Measurements from ENCODE around the gene GPR68. TPM values are rescaled to one million over a fixed set of nuclear protein-coding genes. Genes with fewer than 3 reads are reported as not detected.
"Not testable (repeated sequence)": the region's sequence is repeated elsewhere in the genome, so short reads cannot be mapped to it uniquely, and the experiment has no call there.

GPR68 gene
- polyA plus RNA-seq, 3 donors from 2014 or later = 19.0 to 40.4 (median 22.4) TPM

- H3K27me3 Mint-ChIP-seq (ENCODE audit: low read depth in 3 of 3) = peaks cover 0 to 7% (median 3%) of the 10 kb centered on the region in 3 donors
- H3K4me1 Mint-ChIP-seq = peaks cover 5 to 6% of the 10 kb centered on the region in 2 donors
- no peak overlapping the region for H3K4me3 Mint-ChIP-seq
- H3K36me3 Mint-ChIP-seq = peaks cover 24 to 60% (median 47%) of the 10 kb centered on the region in 3 donors
- H3K9me3 Mint-ChIP-seq = no peaks in the 10 kb centered on the region
- H3K27ac Mint-ChIP-seq = peak overlapping the region in 2 of 6 donors; percentile 60 to 64
- no peak for DNase-seq
These were observed 29.1 kb downstream of the GPR68 start for GRCh38 chr14:91215381-91215780.

- H3K36me3 Mint-ChIP-seq = peaks cover 28 to 61% (median 43%) of the 10 kb centered on the region in 3 donors
- no peak overlapping the region for H3K4me3 Mint-ChIP-seq
- H3K27me3 Mint-ChIP-seq (ENCODE audit: low read depth in 3 of 3) = peaks cover 0 to 5% (median 3%) of the 10 kb centered on the region in 3 donors
- peak overlapping the region in 2 of 6 donors; percentile 46 to 60 for H3K27ac Mint-ChIP-seq
- DNase-seq = no peak
- peaks cover 2 to 6% of the 10 kb centered on the region in 2 donors for H3K4me1 Mint-ChIP-seq
- no peaks in the 10 kb centered on the region for H3K9me3 Mint-ChIP-seq
These were observed 30.2 kb downstream of the GPR68 start for GRCh38 chr14:91214306-91214705.

DNA sequence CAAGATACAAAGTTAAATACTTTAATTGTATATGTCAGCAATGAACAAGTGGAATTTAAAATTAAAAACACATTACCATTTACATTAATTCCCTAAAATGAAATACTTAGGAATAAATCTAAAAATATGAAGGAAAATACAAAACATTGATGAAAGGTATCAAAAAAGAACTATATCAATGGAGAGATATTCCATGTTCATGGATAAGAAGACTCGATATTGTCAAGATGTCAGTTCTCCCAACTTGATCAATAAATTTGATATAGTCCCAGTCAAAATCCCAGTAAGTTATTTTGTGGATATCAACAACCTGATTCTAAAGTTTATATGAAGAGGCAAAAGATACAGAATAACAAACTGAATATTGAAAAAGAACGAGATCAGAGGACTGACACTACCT lies 33.5 kb downstream of the GPR68 start:
- Mint-ChIP-seq H3K27ac (peak overlapping the region in 1 of 6 donors; percentile 27), H3K36me3 (peaks cover 38 to 71% (median 42%) of the 10 kb centered on the region in 3 donors)
- DNase-seq = no peak

GRCh38 chr14:91207008-91207407 lies 37.5 kb downstream of the GPR68 start:
- H3K36me3 Mint-ChIP-seq = peaks cover 37 to 82% (median 48%) of the 10 kb centered on the region in 3 donors
- peaks cover 0 to 2% (median 0%) of the 10 kb centered on the region in 3 donors for H3K27me3 Mint-ChIP-seq (ENCODE audit: low read depth in 3 of 3)
- H3K4me3 Mint-ChIP-seq = no peak overlapping the region
- peaks cover 10 to 12% of the 10 kb centered on the region in 2 donors for H3K4me1 Mint-ChIP-seq
- peak overlapping the region in 2 of 6 donors; percentile 23 to 47 for H3K27ac Mint-ChIP-seq
- no peaks in the 10 kb centered on the region for H3K9me3 Mint-ChIP-seq
- DNase-seq = no peak

More for the DNA sequence above, 33.5 kb downstream of the GPR68 start:
- Mint-ChIP-seq H3K4me1 (peaks cover 0 to 6% of the 10 kb centered on the region in 2 donors), H3K9me3 (no peaks in the 10 kb centered on the region), H3K4me3 (no peak overlapping the region), H3K27me3 (ENCODE audit: low read depth in 3 of 3) (peaks cover 0 to 5% (median 3%) of the 10 kb centered on the region in 3 donors)

DNA sequence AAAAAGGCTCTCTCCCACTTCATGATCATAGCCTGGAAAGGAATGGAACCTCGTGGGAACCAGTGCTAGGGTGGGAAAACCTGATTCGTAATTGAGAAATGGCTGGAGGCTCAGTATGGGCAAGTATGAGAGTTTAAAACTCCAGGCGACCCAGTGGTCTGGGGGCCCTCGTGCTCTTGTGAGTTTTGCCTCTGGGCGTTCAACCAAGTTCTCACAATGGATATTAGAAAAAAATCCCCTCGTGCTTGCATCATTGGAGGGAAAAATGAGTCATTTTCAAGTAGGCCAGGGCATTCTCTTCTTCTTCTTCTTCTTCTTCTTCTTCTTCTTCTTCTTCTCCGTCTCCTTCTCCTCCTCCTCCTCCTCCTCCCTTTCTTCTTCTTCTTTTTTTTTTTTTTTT lies 39.0 kb downstream of the GPR68 start:
- no peak for DNase-seq
- Mint-ChIP-seq H3K4me3 (no peak overlapping the region), H3K27me3 (ENCODE audit: low read depth in 3 of 3) (peaks cover 0 to 2% (median 2%) of the 10 kb centered on the region in 3 donors), H3K36me3 (peaks cover 32 to 75% (median 45%) of the 10 kb centered on the region in 3 donors), H3K27ac (no peak overlapping the region), H3K9me3 (no peaks in the 10 kb centered on the region), H3K4me1 (peaks cover 10 to 12% of the 10 kb centered on the region in 2 donors)

- Mint-ChIP-seq H3K4me3 (no peak overlapping the region), H3K4me1 (peaks cover 10 to 12% of the 10 kb centered on the region in 2 donors), H3K27me3 (ENCODE audit: low read depth in 3 of 3) (peaks cover 0 to 2% (median 2%) of the 10 kb centered on the region in 3 donors), H3K36me3 (peaks cover 37 to 77% (median 43%) of the 10 kb centered on the region in 3 donors), H3K9me3 (no peaks in the 10 kb centered on the region), H3K27ac (peak overlapping the region in 1 of 6 donors; percentile 25)
- no peak for DNase-seq
These were observed 39.8 kb downstream of the GPR68 start for GRCh38 chr14:91204657-91205056.

- DNase-seq = no peak
- Mint-ChIP-seq H3K4me1 (peaks cover 12% of the 10 kb centered on the region in 2 donors), H3K36me3 (peaks cover 35 to 71% (median 45%) of the 10 kb centered on the region in 3 donors), H3K9me3 (no peaks in the 10 kb centered on the region), H3K27me3 (ENCODE audit: low read depth in 3 of 3) (peaks cover 2 to 4% (median 2%) of the 10 kb centered on the region in 3 donors), H3K4me3 (peak overlapping the region in 2 of 5 donors; percentile 3 to 25), H3K27ac (peak overlapping the region in 5 of 6 donors; percentile 11 to 46 (median 24))
These were observed 42.1 kb downstream of the GPR68 start for GRCh38 chr14:91202234-91202974.

- not testable (repeated sequence) for H3K4me3 Mint-ChIP-seq; H3K27me3 Mint-ChIP-seq (ENCODE audit: low read depth in 3 of 3); DNase-seq; H3K9me3 Mint-ChIP-seq
- H3K27ac Mint-ChIP-seq = peak overlapping the region in 2 of 6 donors; percentile 3 to 62
- H3K4me1 Mint-ChIP-seq = peaks cover 12% of the 10 kb centered on the region in 2 donors
- H3K36me3 Mint-ChIP-seq = peaks cover 40 to 68% (median 42%) of the 10 kb centered on the region in 3 donors
These were observed 43.7 kb downstream of the GPR68 start for GRCh38 chr14:91200802-91201201.

DNA sequence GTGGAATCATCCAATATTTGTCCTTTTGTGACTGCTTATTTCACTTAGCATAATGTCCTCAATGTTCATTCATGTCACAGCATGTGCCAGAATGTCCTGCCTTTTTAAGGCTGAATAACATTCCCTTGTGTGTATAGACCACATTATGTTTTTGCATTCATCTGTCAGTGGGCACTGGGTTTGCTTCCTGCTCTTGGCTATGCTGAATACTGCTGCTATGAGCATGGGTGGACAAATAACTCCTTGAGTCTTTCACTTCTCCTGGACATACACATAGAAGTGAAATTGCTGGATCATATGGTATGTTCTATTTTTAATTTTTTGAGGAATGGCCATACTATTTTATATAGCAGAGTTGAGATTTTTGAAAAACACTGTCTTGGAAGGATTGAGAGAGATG lies 46.9 kb downstream of the GPR68 start:
- no peak for DNase-seq
- Mint-ChIP-seq H3K36me3 (peaks cover 33 to 55% (median 36%) of the 10 kb centered on the region in 3 donors), H3K9me3 (no peaks in the 10 kb centered on the region), H3K4me3 (no peak overlapping the region), H3K27me3 (ENCODE audit: low read depth in 3 of 3) (peaks cover 2 to 4% (median 4%) of the 10 kb centered on the region in 3 donors), H3K4me1 (peaks cover 22 to 27% of the 10 kb centered on the region in 2 donors), H3K27ac (no peak overlapping the region)

- no peak overlapping the region for H3K27ac Mint-ChIP-seq
These were observed 48.6 kb downstream of the GPR68 start for GRCh38 chr14:91195881-91196280.

DNA sequence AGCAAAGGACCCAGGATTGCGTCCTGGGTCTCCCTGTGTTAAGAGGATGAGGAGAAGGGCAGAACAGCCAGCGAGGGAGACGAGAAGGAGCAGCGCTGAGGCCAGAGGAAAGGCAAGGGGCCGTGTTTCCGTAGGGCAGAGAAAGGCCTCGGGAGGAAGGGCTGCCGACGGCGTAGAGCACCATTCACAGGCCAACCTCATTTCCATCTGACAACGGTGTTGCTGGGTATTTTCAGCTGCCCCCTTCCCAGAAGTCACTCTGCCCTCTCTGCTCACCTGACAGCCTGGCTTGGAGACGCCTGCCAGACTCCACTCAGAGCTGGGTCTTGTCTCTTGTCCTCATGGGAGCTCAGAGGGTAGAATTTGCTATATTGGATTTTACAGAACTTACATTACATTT lies 51.4 kb downstream of the GPR68 start:
- no peak for DNase-seq
- peaks cover 41 to 67% (median 48%) of the 10 kb centered on the region in 3 donors for H3K36me3 Mint-ChIP-seq
- H3K4me1 Mint-ChIP-seq = peaks cover 16 to 23% of the 10 kb centered on the region in 2 donors
- H3K4me3 Mint-ChIP-seq = no peak overlapping the region
- peak overlapping the region in 3 of 6 donors; percentile 62 to 85 (median 83) for H3K27ac Mint-ChIP-seq
- H3K27me3 Mint-ChIP-seq (ENCODE audit: low read depth in 3 of 3) = peaks cover 0 to 6% (median 2%) of the 10 kb centered on the region in 3 donors
- no peaks in the 10 kb centered on the region for H3K9me3 Mint-ChIP-seq

More at GRCh38 chr14:91195881-91196280, 48.6 kb downstream of the GPR68 start:
- no peak for DNase-seq
- H3K36me3 Mint-ChIP-seq = peaks cover 41 to 68% (median 48%) of the 10 kb centered on the region in 3 donors
- H3K4me1 Mint-ChIP-seq = peaks cover 16 to 23% of the 10 kb centered on the region in 2 donors
- H3K27me3 Mint-ChIP-seq (ENCODE audit: low read depth in 3 of 3) = peaks cover 2 to 6% (median 4%) of the 10 kb centered on the region in 3 donors
- H3K4me3 Mint-ChIP-seq = no peak overlapping the region
- no peaks in the 10 kb centered on the region for H3K9me3 Mint-ChIP-seq

GRCh38 chr14:91190853-91191252 lies 53.7 kb downstream of the GPR68 start:
- H3K27me3 Mint-ChIP-seq (ENCODE audit: low read depth in 3 of 3) = peaks cover 0 to 6% (median 2%) of the 10 kb centered on the region in 3 donors
- H3K27ac Mint-ChIP-seq = no peak overlapping the region
- peaks cover 18 to 23% of the 10 kb centered on the region in 2 donors for H3K4me1 Mint-ChIP-seq
- peaks cover 29 to 59% (median 40%) of the 10 kb centered on the region in 3 donors for H3K36me3 Mint-ChIP-seq
- no peak overlapping the region for H3K4me3 Mint-ChIP-seq
- DNase-seq = no peak
- H3K9me3 Mint-ChIP-seq = no peaks in the 10 kb centered on the region

- peaks cover 22 to 61% (median 37%) of the 10 kb centered on the region in 3 donors for H3K36me3 Mint-ChIP-seq
- DNase-seq = no peak
- peaks cover 0 to 4% of the 10 kb centered on the region in 2 donors for H3K4me1 Mint-ChIP-seq
- no peaks in the 10 kb centered on the region for H3K9me3 Mint-ChIP-seq
- no peak overlapping the region for H3K27ac Mint-ChIP-seq
- peaks cover 0 to 2% (median 2%) of the 10 kb centered on the region in 3 donors for H3K27me3 Mint-ChIP-seq (ENCODE audit: low read depth in 3 of 3)
- no peak overlapping the region for H3K4me3 Mint-ChIP-seq
These were observed 57.2 kb downstream of the GPR68 start for GRCh38 chr14:91187271-91187670.

DNA sequence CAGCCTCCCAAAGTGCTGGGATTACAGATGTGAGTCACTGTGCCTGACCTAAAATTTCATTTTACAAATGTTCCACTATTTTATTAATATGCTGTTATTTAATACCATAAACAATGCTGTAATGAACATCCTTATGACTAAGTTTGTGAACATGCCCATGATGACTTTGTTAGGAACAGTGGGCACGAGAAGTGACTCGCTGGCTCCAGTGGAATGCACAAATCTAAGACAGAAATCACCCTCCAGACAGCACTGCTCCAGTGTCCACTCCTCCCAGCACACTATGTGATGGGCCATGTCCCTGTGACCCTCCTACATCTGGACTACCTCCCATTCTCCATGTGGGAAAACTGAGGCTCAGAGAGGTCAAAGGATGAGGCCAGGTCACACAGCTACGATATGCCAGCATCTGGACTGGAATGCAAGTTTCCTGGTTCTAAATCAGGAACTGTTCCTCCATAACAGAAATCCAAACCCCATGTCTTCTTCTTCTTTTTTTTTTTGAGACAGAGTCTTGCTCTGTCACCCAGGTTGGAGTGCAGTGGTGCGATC lies 57.9 kb downstream of the GPR68 start:
- Mint-ChIP-seq H3K27me3 (ENCODE audit: low read depth in 3 of 3) (peaks cover 0 to 2% (median 0%) of the 10 kb centered on the region in 3 donors), H3K27ac (no peak overlapping the region), H3K4me3 (no peak overlapping the region), H3K36me3 (peaks cover 19 to 57% (median 32%) of the 10 kb centered on the region in 3 donors), H3K9me3 (no peaks in the 10 kb centered on the region), H3K4me1 (peaks cover 0 to 4% of the 10 kb centered on the region in 2 donors)
- no peak for DNase-seq

All from immature natural killer cell (primary cell).